GM18858 (cell line): ENCODE data around the gene DHRS11.

Experiments
- ATAC-seq: cut with Tn5 transposase; IDR thresholded peaks from one replicate; pipeline ENCODE4 v1.9.1; 2021; ENCODE audit not compliant: unreplicated experiment

The DHRS11 gene

DNA sequence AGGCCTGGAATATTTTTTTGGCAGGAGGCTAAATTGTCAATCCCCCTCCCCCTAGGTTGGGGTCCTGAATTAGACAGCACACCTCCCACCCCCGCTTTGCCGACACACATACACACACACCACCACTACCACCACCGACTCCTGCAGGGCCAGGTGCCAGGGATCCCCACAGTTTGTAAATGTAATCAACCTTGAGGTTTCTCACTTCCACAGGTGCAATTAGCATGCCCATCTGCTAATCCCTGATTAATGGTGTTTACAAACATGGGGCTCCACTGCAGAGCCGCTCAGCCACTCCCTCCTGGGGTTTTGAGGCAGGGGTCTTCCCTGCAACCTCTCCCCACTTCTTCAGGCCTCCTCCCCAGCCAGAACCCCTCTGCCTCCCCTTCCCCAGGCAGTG, 21.5 kb downstream of the DHRS11 start:
- ATAC-seq: no peak

DNA sequence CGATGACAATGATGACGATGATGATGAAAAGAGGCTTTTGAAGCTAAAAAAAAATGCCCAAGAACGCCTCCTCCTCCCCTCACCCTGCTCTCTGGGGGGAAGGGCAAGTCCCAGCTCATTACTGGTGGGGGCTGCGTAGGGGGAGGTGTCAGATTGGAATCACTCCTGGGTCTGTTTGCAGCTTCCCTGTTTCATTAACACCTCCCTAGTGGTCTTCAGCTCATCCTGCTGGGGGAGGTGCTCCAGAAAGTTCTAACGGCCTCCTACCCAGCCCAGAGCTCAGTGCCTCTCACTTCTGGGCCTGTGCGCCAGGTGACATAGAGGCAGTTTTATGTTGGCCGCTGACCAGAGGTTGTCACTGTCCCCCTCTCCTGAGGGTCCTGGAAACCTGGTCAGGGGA, 22.4 kb downstream of the DHRS11 start:
- no peak for ATAC-seq

DNA sequence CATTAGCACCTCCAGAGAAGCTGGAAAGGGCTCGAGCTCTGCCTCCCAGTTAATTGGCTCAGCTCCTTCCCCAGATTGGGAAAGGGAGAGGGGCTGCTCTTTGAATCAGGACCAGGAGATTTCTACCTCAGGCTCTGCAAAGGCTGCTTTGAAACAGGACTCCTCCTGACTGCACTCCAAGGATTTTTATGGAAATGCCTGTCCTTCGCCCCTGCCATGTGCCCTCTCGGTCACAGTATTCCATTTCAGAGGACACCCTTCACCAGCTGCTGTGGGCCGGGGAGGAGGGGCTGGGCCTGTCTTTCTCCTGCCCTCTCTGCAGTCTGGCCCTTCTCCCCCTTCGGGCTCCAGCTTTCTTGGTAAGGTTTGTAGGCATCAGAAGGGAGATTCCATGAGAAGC, 23.3 kb downstream of the DHRS11 start:
- ATAC-seq: no peak

DNA sequence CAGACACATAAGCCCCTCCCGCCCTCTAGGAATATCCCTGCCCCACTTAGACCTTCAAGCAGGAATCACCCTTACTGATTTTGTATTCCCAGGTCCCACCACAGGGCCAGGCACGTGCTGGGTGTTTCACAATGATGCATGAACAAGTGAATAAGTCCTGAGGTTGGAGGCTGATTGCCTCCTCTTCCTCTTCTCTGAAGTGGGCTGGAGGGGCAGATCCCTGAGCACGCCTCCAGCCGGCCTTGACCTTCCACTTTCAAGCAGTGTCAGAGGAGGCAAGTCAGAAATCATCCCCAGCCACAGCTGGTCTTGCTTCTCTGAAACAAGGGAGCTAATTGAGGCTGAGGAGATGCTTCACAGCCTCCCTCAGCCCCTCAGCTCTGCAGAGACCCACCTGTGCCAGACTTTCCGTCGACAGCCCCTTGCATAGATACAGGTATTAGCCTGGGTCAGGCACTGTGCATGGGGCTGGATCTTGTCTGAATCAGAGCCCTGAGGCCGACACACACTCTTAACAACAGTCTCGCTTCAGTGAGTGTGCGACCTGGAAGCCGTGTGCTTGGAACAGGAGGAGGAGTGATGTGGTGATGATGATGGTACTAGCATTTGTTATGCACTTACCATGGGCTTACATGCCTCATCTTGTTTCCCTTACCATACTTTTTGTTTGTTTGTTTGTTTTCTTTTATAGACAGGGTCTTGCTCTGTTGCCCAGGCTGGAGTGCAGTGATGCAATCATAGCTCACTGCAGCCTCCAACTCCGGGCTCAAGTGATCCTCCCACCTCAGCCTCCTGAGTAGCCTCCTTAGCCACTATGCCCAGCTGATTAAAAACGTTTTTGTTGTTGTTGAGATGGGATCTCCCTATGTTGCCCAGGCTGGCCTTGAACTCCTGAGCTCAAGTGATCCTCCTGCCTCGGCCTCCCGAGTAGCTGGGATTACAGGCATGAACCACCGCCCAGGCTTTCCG, 24.7 kb downstream of the DHRS11 start:
- no peak for ATAC-seq

DNA sequence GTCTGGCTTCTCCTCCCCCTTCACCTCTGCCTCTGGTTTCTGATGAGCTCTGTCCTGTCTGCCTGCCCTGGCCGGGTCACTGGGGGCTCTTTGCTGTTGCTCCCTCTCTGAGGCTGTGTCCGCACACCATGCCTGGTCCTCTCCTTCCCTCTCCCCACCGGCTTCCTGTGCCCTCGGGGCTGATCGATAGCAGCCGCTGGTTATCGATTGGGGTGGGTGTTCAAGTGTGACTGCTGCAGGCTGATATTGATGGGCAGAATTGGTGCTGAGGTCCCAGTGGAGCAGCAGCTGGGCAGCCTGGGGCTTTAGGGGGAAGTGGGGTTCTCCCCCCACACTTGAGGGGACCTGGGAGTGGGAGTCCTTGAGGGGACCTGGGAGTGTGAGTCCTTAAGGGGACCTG, 26.1 kb downstream of the DHRS11 start:
- ATAC-seq: no peak

DNA sequence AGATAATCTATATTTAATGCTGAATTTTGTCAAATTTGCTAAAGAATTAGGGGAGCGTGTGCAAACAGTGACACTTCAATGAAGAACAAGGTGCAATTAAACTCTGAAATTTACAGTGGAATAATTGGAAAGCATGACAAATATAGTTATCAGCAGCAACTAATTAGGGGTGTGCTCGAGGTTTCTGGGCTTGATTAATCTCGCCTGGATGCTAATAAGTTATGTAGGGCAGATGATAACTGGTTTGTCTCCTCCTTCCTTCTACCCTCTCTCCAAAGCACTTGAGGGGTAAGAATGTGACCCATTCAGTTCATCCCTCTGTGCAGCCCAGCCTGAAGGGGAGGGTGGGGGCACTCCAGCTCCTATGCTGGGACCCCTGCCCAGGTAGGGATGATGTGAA, 31.6 kb downstream of the DHRS11 start:
- no peak for ATAC-seq

DNA sequence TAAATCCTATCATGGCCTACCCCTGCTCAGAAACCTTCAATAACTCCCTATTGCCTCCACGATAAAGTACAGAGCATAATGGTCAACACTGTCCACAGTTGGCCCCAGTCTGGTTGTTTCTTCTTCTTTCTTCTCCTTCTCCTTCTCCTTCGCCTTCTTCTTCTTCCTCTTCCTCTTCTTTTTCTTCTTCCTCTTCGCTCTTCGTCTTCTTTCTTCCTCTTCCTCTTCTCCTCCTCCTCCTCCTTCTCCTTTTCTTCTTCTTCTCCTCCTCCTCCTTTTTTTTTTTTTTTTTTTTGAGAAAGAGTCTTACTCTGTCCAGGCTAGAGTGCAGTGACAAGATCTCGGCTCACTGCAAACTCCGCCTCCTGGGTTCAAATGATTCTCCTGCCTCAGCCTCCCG, 33.5 kb downstream of the DHRS11 start:
- ATAC-seq: no peak

DNA sequence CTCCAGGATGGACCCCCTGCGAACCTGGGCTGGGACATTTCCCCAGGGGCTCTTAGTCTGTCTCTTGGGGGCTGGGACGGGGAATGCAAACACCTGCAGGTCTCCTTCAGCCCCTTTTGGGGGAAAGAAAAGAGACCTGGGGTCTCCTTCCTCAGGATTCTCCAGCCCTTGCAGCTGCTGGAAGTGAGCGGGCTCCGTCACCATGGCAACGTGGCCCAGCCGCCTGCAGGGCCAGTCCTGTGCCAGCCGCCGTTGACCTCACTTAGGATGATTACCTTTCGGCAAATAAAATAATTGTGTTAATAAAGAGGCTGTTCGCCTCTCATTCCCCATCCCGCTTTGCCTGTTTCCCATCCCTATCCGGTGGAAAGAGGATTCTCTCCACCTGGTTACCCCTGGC, 35.4 kb downstream of the DHRS11 start:
- no peak for ATAC-seq

DNA sequence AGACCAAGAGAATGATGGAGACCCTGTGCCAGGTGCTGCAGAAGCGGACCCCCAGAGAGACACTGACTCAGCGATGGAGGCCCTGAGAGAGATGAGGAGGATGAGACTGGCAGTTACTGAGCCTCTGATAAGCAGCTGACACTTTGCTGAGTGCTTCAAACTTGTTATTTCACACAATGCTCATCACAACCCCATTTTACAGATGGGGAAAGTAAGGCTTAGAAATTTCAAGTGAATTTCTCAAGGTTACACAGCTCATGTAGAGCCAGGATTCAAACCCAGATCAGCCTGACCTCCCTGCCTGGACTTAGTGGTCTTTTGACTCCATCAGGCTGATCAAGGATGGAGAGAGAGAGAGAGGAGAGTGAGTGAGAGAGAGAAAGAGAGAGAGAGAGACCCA, 36.9 kb downstream of the DHRS11 start:
- ATAC-seq: no peak

DNA sequence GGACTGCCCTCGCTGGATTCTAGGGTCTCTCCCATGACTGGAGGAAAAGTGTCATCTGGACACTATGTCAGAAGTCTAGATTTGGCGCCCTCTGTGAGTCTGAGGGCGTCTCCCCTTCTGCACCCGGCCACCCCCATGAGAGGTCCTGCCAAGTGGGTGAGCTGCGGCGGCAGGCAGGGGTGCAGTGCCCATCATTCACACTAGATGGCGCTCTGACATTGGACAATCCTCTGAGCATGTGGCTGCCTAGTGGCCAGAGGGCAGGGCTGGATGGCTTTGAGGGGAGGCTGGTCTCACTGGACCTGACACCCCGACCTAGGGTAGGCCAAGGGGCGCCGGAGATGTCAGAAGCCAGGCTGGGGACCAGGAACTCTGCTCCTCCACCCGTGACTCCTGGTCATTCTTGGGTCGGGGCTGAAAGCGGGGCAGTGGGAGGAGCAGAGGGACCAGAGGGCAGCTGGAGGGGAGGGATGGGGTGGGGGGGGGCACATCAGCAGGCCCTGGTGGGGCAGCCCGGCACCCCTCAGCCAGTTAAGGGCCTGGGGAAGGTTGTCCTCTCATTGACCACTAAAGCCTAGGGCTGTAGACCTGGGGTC, 37.7 kb downstream of the DHRS11 start:
- no peak for ATAC-seq

DNA sequence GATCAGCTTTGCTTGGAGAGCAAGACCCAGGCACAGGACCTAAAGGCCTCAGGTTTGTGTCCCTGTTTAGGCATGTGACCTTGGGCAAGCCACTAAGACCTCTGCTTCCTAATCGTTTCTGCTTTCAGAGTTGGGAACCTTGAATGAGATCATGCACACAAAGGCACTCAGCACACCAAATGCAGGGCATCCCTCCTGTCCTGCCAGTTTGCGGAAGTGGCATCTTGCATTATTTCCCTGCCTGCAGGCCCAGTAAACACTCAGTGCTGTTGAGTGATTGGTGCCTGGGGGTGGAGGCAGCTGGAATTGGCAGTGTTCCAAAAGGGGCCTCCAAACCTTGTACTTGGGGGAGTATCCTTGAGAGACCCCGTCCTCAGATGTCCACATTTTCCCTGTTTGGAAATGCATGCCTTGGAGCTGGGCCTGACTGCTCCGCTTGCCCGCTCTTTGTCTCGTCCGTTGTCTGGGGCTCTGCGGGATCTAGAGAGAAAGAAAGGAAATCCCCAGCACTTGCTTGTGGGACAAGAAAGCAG, 38.4 kb downstream of the DHRS11 start:
- ATAC-seq: no peak

DNA sequence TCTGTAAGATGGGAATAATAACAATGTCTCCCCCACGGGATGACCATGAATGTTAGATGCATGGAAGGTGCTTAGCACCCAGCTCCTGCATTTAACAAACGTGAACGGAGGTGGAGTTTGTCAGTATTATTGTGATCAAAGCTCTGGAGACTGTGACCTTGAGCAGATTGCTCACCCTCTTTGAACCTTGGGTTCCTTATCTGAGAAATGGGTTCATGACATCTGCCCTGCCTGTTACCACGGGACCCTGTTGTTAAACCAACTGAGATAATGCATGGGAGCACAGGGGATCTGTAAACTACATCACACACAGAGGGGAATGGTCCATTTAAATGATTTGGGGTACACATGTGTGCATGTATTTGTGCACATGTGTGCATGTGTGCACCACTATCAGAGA, 39.3 kb downstream of the DHRS11 start:
- no peak for ATAC-seq

DNA sequence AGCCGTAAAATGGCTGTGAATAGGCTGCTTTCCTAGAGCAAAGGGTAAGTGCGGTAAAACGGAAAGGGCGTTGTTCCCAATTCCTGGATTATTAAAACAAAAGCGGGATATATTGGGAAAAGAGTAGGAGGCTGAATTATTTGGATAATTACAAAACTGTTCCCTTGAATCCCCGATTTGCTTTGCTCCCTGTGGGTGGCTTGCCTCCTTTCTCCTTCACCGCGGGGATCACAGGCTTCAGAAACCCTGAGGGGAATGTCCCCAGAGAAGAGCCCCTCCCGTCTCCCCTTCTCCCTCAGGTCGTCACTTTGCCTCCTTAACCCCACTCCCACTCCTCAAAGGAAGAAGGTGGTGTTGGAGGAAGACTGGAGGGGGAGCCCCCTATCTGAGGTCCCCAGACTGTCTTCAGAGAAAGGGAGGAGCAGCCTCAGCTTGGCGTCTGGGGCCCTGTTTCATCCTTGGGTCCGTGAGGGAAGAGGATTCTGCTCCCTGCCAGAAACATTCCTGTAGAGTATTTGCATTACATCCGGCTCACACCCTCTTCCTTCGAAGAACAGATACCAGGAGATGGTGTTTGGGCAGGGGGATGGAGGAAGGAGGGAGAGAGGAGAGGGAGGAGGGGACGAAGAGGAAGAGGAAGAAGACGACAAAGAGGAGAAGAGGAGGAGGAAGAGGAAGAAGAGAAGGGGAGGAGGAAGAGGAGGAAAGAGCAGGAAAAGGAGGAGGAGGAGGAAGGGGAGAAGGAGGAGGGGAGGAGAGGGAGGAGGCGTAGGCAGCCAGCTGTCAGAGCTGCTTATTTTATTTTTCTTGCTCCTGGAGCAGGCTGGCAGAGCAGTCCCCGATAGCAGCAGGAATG, 41.5 kb downstream of the DHRS11 start:
- no peak for ATAC-seq

DNA sequence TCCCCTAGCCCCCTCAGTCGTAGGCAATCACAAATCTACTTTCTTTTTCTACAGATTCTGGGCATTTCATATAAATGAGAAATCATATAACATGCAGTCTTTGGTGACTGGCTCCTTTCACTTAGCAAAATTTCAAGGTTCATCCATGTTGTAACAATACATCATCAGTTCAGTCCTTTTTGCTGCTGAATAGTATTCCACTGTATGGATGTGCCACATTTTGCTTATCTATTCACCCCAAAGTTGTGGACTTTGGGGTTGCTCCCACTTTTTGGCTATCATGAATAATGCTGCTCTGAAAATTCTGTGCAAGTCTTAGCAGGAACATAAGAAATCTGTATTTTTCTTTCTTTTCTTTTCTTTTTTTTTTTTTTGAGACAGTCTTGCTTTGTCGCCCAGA, 48.7 kb downstream of the DHRS11 start:
- ATAC-seq: no peak

DNA sequence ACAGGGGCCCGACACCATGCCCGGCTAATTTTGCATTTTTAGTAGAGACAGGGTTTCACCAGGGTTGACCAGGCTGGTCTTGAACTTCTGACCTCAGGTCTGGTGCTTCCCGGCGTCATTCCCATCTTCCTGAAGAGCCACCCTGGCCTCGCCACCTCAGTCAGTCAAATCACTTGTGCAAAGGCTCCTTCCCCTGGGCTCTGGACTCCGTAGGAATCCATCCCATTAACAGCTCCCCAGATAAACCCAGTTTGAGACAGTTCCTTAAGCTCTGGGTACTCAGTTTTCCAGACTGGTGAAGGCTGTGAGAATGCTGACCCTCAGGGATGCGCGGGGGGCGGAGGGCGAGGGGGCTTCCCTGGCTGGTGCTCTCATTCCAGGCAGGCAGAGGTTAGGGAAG, 49.2 kb downstream of the DHRS11 start:
- ATAC-seq: no peak

DNA sequence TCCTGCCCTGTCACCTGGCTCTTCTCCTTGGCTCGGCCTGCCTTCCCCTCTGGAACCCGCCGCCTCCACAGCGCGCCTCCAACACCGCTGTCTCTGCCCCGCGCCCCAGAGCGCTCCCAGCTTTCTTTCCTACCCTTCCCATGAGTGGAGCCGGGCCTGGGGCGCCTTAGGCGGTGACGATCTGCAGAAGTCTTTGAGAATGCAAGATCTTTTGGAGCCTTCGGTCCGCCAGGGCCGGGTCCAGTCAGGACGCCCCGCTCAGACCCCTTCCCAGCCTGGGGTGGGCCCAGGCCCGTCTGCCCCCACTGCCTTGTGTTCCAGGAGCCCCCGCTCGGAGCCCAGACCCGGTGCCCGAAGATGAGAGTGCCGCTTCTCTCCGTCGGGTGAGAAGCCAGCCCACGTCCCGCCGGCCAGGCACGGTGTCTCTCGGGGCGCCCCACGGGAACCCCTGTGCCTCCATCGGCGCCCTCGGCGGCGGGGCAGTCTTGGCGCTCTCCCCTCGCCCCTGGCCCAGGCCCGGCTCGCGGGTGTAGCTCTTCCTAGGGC, 49.7 kb downstream of the DHRS11 start:
- ATAC-seq: no peak

DNA sequence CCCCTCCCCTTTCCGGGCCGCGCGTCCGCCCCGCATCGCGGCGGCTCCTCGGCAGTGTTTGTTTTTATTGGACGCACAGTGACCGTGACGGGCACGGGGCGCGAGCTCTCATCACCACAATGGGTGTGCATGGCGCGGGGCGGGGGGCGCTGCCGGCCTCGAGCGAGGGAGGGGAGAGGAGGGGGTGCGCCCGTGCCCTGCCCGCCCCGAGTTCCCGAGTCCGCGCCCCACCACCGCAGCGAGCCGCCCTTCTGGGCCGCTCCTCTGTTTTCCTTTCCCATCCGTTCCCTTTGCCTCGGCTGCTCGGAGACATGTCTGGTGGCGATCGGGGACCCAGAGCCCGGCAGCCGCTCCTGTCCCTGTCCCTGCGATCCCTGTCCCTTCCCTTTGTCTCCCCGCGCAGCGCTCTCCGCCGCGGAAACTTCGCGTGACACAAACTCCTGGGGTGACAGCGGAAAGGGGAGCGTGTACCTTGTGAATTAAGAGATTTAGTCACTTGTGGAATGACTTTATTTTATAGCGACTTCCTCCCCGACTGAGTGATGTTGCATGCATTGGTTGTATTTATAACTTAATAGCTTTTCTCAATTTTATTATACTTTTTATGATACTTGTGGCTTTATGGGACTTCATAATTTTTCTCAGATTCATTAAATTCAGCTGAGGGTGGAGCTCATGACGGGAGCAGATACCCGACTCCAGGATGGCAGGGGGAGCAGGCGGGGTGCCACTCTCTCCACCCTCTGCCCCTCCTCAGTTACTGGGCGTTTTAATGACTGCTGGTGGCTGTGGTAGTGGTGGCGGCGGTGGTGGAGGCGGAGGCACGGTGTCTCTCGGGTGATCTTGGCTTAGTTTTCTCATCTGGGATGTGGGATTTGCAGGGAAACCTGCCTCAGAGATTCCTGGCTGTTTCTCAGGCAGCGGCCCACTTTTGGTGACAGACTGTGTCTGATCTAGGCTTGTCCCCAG, 50.5 kb downstream of the DHRS11 start:
- ATAC-seq: no peak

DNA sequence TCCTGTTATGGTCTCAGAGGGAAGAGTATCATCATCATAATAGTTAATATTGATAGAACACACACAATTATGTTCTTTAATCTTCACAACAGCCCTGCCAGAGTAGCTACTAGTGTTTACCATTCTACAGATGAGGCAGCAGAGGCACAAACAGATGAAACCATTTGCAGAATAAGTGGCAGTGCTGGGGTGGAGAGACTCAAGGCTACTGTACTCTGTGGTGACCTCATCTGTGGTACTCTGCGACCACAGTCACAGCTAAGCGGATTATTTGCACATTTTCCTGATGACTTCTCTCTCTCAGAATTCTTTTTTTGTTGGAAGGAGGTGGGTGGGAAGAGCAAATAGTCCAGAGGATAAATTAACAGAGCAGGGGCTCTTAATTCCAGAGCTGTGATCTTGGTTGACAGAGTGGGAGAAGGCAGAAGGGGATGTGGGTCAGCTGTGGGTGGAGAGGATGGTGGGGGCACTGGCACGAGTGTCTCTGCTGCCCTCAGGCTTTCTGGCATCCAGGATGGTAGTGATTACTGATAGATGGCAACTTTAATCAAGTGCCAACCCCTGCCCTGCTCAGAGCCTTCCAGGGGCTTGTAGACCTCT, 51.5 kb downstream of the DHRS11 start:
- no peak for ATAC-seq

DNA sequence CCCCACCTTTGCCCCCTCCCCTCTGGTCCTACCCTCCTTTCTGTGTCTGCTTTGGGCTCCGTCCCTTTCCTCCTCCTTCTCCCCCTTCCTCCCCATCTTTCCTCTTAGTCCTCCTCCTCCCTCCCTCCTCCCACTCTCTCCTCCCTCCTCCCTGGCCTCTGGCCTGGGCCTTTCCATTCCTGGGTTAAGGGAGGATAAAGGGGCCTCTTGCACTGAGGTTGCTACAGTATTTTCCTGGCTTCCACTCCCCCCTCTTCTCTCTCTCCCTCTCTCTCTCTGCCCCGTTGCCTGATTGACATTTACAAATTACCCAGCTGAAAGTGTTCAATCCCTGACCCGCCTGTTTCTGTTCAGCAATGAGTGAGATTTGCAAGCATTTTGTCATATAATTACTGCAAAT, 53.7 kb downstream of the DHRS11 start:
- ATAC-seq: no peak

DNA sequence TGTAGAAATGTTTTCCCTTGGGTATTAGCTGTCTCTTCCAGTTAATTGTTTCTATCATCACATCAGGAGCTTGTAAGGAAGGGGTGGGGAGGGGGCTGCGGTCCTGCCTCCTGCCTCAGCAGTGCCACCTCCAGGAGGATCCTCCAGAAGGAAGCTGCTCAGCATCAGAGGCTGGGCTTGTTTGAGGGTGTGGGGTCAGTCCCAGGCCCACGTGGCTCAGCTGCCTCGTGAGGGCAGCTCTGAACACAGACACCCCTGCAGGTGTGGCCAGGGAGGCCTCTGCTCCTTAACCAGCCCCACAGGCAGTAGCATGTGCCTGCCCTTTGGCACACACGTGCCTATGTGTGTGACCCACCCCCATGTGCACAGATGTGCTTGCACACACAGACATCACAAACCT, 56.0 kb downstream of the DHRS11 start:
- ATAC-seq: no peak
